PFSK-1 (cell line): ENCODE data around the gene LCP2.

Experiments used
- POLR2AphosphoS5 ChIP-seq: IDR thresholded peaks from 2 replicates; pipeline ENCODE4 v1.6.1; 2012; ENCODE audit warnings: low read depth, mild to moderate bottlenecking, control low read depth, low read length, moderate library complexity
- REST ChIP-seq, 2 experiments: IDR thresholded peaks; 2 replicates each; pipeline versions ENCODE4 v1.6.1 to v1.8.0; 2011 to 2012; ENCODE audit warnings: low read depth in 2 of 2, low read length in 2 of 2, control low read depth in 1 of 2, inconsistent platforms in 1 of 2, mild to moderate bottlenecking in 1 of 2, moderate library complexity in 1 of 2; ENCODE audit not compliant: insufficient read depth in 1 of 2
- TAF1 ChIP-seq: IDR thresholded peaks from 2 replicates; pipeline ENCODE4 v1.6.1; 2012; ENCODE audit warnings: low read length, control low read depth, borderline replicate concordance; ENCODE audit not compliant: insufficient read depth

- no peak for TF ChIP-seq POLR2AphosphoS5
- TF ChIP-seq TAF1: no peak
- no peak for TF ChIP-seq REST (IDR thresholded peaks at IDR 0.05; ENCODE audit: insufficient read depth in 1 of 2, low read depth in 2 of 2, low read length in 2 of 2)
Measured at GRCh38 chr5:170333161-170333910, 35.8 kb upstream of the LCP2 start.
